ENCODE results near the gene FDXR.

DNA sequence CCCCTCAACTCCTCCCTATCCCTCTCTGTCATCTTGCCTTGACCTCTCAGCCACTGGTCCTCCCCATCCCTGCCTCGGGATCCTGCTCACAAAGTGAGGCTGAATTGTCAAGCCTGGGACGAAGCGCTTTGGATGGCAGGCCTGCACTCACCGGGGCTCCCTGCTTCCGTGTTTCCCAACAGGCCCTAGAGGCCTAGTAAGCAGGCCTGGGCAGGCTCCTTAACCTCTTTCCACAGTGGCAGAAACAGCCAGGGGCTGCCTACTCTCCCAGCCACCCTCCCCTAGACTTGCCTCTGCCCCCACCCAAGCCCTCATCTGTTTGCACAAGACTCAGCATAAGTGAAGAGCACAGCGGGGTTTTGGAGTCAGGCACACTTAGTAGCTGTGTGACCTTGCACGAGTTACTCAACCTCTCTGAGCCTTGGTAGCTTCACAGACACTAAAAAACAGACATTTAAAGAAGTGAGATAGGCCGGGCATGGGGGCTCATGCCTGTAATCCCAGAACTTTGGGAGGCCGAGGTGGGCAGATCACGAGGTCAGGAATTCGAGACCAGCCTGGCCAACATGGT, 25.7 kb upstream of the FDXR start:
- TF ChIP-seq, protein P1, sequence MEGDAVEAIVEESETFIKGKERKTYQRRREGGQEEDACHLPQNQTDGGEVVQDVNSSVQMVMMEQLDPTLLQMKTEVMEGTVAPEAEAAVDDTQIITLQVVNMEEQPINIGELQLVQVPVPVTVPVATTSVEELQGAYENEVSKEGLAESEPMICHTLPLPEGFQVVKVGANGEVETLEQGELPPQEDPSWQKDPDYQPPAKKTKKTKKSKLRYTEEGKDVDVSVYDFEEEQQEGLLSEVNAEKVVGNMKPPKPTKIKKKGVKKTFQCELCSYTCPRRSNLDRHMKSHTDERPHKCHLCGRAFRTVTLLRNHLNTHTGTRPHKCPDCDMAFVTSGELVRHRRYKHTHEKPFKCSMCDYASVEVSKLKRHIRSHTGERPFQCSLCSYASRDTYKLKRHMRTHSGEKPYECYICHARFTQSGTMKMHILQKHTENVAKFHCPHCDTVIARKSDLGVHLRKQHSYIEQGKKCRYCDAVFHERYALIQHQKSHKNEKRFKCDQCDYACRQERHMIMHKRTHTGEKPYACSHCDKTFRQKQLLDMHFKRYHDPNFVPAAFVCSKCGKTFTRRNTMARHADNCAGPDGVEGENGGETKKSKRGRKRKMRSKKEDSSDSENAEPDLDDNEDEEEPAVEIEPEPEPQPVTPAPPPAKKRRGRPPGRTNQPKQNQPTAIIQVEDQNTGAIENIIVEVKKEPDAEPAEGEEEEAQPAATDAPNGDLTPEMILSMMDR (IDR thresholded peaks at IDR 0.05): no peak
- TF ChIP-seq, protein P2, sequence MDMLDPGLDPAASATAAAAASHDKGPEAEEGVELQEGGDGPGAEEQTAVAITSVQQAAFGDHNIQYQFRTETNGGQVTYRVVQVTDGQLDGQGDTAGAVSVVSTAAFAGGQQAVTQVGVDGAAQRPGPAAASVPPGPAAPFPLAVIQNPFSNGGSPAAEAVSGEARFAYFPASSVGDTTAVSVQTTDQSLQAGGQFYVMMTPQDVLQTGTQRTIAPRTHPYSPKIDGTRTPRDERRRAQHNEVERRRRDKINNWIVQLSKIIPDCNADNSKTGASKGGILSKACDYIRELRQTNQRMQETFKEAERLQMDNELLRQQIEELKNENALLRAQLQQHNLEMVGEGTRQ (IDR thresholded peaks at IDR 0.05): no peak
- TF ChIP-seq CBX2 (IDR thresholded peaks at IDR 0.05; ENCODE audit: borderline replicate concordance, low read depth) (no peak), RFX5 (IDR thresholded peaks at IDR 0.05) (no peak), ZFP36 (IDR thresholded peaks at IDR 0.05; ENCODE audit: borderline replicate concordance, partially characterized antibody) (peak; percentile 55), JUN (IDR thresholded peaks at IDR 0.05) (no peak), MAFK (IDR thresholded peaks at IDR 0.05; ENCODE audit: partially characterized antibody) (no peak), BHLHE40 (IDR thresholded peaks at IDR 0.05; ENCODE audit: low read depth, low read length) (no peak), EP300 (IDR thresholded peaks at IDR 0.05) (no peak), POLR2A (IDR thresholded peaks at IDR 0.05; ENCODE audit: low read length) (no peak)
